ENCODE data around the gene RAD51B. TPM values are rescaled to one million over a fixed set of nuclear protein-coding genes. Genes with fewer than 3 reads are reported as not detected.

Gene RAD51B
- total RNA-seq, 1 experiment from 2014 or later = 10.8 TPM

DNA sequence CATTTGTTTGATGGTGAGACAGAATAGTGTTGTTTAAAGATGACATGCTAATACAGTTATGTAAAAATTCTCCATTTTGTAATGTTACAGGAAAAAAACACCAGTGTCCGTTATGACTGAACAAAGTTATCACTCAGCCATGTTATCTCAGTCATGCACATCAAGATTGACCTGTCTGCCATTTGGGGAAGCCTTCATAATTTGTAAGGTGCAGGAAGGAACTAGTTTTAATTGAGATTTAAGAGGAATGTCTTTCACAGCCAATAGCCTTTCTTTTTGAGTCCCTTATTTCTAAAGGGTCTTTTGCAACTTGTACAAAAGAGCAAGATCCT is 432.2 kb downstream of the RAD51B start:
- Histone ChIP-seq H4K20me1 (ENCODE audit: low read length) (no peaks in the 10 kb centered on the region), H3K36me3 (ENCODE audit: low read depth, low read length) (no peaks in the 10 kb centered on the region), H3K79me2 (ENCODE audit: low read length) (no peaks in the 10 kb centered on the region), H2AFZ (ENCODE audit: low read length) (no peak overlapping the region), H3K4me1 (ENCODE audit: insufficient read depth, low read length) (peaks cover 73% of the 10 kb centered on the region), H3K9ac (ENCODE audit: low read length) (no peak overlapping the region), H3K4me2 (ENCODE audit: low read length) (no peak overlapping the region), H3K9me3 (ENCODE audit: low read length) (no peaks in the 10 kb centered on the region), H3K9me2 (replicated peaks; ENCODE audit: low read length) (no peaks in the 10 kb centered on the region), H3K27ac (ENCODE audit: low read length) (no peak overlapping the region), H3K4me3 (ENCODE audit: low read length) (no peak overlapping the region), H3K27me3 (ENCODE audit: low read length) (no peaks in the 10 kb centered on the region), H3F3A (ENCODE audit: low read length, unreplicated experiment) (no peaks in the 10 kb centered on the region)
- TF ChIP-seq EZH2 (IDR thresholded peaks at IDR 0.05; ENCODE audit: low read length, unreplicated experiment) = no peak
- TF ChIP-seq EZH2phosphoT487 (IDR thresholded peaks at IDR 0.05; ENCODE audit: borderline replicate concordance, low read length) = no peak
- TF ChIP-seq, protein P1, sequence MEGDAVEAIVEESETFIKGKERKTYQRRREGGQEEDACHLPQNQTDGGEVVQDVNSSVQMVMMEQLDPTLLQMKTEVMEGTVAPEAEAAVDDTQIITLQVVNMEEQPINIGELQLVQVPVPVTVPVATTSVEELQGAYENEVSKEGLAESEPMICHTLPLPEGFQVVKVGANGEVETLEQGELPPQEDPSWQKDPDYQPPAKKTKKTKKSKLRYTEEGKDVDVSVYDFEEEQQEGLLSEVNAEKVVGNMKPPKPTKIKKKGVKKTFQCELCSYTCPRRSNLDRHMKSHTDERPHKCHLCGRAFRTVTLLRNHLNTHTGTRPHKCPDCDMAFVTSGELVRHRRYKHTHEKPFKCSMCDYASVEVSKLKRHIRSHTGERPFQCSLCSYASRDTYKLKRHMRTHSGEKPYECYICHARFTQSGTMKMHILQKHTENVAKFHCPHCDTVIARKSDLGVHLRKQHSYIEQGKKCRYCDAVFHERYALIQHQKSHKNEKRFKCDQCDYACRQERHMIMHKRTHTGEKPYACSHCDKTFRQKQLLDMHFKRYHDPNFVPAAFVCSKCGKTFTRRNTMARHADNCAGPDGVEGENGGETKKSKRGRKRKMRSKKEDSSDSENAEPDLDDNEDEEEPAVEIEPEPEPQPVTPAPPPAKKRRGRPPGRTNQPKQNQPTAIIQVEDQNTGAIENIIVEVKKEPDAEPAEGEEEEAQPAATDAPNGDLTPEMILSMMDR (conservative IDR thresholded peaks at IDR 0.05; ENCODE audit: low read depth, low read length) = no peak
- ChIA-PET CTCF (interaction anchor here (0.6 to 4.1 kb wide), 4 partner anchors 56 to 434 kb away, joined by 3 to 21 read pairs (median 3); no protein-coding TSS in a partner anchor), POLR2A (ENCODE audit: unreplicated experiment) (interaction anchor here (0.5 to 2.5 kb wide), 3 partner anchors 107 to 534 kb away, joined by 3 to 12 read pairs (median 6); no protein-coding TSS in a partner anchor)
- DNase-seq (no peak), ATAC-seq (no peak)
- no TSS peak for BruUV-seq (replicated peaks)
- intact Hi-C loops (cut with micrococcal nuclease) = loop anchor here (2.0 to 5.0 kb wide), 5 partner anchors 111 to 433 kb away; no protein-coding TSS in a partner anchor

DNA sequence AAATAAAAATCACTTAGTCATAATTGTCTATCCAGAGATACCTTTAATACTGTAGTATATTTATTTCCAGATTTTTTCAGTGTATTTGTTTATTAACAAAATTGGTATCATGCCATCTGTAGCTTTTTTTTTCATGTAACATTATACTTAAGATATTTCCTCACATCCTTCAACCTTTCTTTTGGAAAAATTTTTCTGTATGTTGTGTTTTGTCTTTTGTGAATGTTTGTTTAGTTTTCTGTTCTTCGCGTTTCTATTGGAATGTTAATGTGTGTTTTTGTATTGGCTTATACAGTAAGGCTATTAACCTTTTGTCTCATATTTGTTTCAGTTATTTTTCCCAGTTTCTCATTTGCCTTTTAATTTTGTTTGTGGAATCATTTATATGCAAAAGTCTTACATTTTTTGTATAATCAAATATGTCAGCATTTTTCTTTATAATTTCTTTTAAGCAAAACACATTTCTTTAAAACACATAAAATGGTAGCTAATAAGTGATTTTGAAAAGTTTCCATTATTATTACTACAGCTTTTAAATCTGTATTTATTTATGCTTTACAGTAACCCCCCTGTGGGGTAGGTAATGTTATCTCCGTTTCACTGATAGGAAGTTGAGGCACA is 433.7 kb downstream of the RAD51B start:
- BruUV-seq (replicated peaks) = no TSS peak
- H2AFZ ChIP-seq (ENCODE audit: low read length) = no peak overlapping the region
- no peak for DNase-seq
- intact Hi-C loops (cut with micrococcal nuclease) = loop anchor here (5.0 kb wide), 1 partner anchor 109 kb away; no protein-coding TSS in a partner anchor
- no peak for ATAC-seq
- TF ChIP-seq EZH2 (IDR thresholded peaks at IDR 0.05; ENCODE audit: low read length, unreplicated experiment) (no peak), EZH2phosphoT487 (IDR thresholded peaks at IDR 0.05; ENCODE audit: borderline replicate concordance, low read length) (no peak)
- ChIA-PET POLR2A (ENCODE audit: unreplicated experiment) (interaction anchor here (0.5 kb wide), 1 partner anchor 535 kb away, joined by 5 read pairs; no protein-coding TSS in a partner anchor), CTCF (interaction anchor here (0.7 kb wide), 1 partner anchor 572 kb away, joined by 3 read pairs; no protein-coding TSS in a partner anchor)
- H3K4me3 ChIP-seq (ENCODE audit: low read length) = no peak overlapping the region
- no peak overlapping the region for H3K27ac ChIP-seq (ENCODE audit: low read length)
- no peaks in the 10 kb centered on the region for H3K27me3 ChIP-seq (ENCODE audit: low read length)
- no peaks in the 10 kb centered on the region for H3F3A ChIP-seq (ENCODE audit: low read length, unreplicated experiment)
- no peak overlapping the region for H3K9ac ChIP-seq (ENCODE audit: low read length)
- peaks cover 58% of the 10 kb centered on the region for H3K4me1 ChIP-seq (ENCODE audit: insufficient read depth, low read length)
- no peaks in the 10 kb centered on the region for H3K79me2 ChIP-seq (ENCODE audit: low read length)
- no peak overlapping the region for H3K4me2 ChIP-seq (ENCODE audit: low read length)
- no peaks in the 10 kb centered on the region for H4K20me1 ChIP-seq (ENCODE audit: low read length)
- no peaks in the 10 kb centered on the region for H3K9me3 ChIP-seq (ENCODE audit: low read length)
- H3K9me2 ChIP-seq (replicated peaks; ENCODE audit: low read length) = no peaks in the 10 kb centered on the region
- no peaks in the 10 kb centered on the region for H3K36me3 ChIP-seq (ENCODE audit: low read depth, low read length)

DNA sequence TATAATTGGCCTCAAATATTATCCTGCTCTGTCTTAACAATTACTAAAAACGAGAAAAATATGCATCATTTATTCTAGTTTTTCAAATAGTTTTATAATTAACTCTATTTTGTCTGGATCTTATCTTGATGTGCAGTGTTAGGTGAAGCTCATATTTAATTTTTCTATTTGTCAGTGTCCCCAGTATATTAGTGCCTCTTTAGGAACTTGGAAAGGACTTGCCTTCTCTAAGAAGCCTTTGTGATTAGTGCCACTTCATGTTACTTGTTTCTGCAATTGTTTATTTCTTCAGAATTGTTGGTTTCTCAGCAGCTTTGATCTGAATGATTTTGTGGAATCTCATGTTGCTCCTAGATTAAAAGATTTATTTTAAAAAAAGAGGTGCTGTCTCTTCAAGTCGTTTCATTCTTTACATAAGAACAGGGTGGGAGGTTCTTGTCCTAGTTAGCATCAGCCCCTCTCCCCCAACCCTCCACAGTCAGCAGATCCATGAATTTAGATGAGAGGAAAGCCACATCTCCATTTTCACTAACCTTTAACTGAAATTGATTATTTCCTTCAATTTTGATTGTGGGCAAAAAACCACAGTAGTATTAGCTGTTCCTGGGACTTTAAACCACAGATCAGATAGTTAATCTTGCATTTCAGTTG is 434.4 kb downstream of the RAD51B start:
- Histone ChIP-seq H3K9me2 (replicated peaks; ENCODE audit: low read length) (no peaks in the 10 kb centered on the region), H3K27me3 (ENCODE audit: low read length) (no peaks in the 10 kb centered on the region), H3K9me3 (ENCODE audit: low read length) (no peaks in the 10 kb centered on the region), H3K79me2 (ENCODE audit: low read length) (no peaks in the 10 kb centered on the region), H4K20me1 (ENCODE audit: low read length) (no peaks in the 10 kb centered on the region), H3K27ac (ENCODE audit: low read length) (no peak overlapping the region), H2AFZ (ENCODE audit: low read length) (no peak overlapping the region), H3K4me1 (ENCODE audit: insufficient read depth, low read length) (peaks cover 51% of the 10 kb centered on the region), H3K4me3 (ENCODE audit: low read length) (no peak overlapping the region), H3F3A (ENCODE audit: low read length, unreplicated experiment) (no peaks in the 10 kb centered on the region), H3K9ac (ENCODE audit: low read length) (no peak overlapping the region), H3K4me2 (ENCODE audit: low read length) (no peak overlapping the region), H3K36me3 (ENCODE audit: low read depth, low read length) (no peaks in the 10 kb centered on the region)
- no TSS peak for BruUV-seq (replicated peaks)
- ChIA-PET POLR2A (ENCODE audit: unreplicated experiment) (interaction anchor here (1.0 kb wide), 1 partner anchor 539 kb away, joined by 15 read pairs; no protein-coding TSS in a partner anchor), CTCF (interaction anchor here (1.0 kb wide), 1 partner anchor 320 kb away, joined by 3 read pairs; no protein-coding TSS in a partner anchor)
- TF ChIP-seq, protein P1 (conservative IDR thresholded peaks at IDR 0.05; ENCODE audit: low read depth, low read length) = no peak
- TF ChIP-seq EZH2phosphoT487 (IDR thresholded peaks at IDR 0.05; ENCODE audit: borderline replicate concordance, low read length) (no peak), EZH2 (IDR thresholded peaks at IDR 0.05; ENCODE audit: low read length, unreplicated experiment) (no peak)
- no peak for ATAC-seq
- intact Hi-C loops (cut with micrococcal nuclease) = loop anchor here (5.0 kb wide), 1 partner anchor 108 kb away; no protein-coding TSS in a partner anchor
- DNase-seq = no peak

Measured in PC-3 (cell line).